ENCODE results near the gene TAX1BP1.

Gene TAX1BP1

GRCh38 chr7:27873981-27874957 is 134.3 kb downstream of the TAX1BP1 start:
- in situ Hi-C loops (cut with HindIII; ENCODE audit: low sequenced_read_pairs): no loop called here

- in situ Hi-C loops (cut with HindIII; ENCODE audit: low sequenced_read_pairs): no loop called here
Observed at GRCh38 chr7:27875061-27875460, 135.1 kb downstream of the TAX1BP1 start.

GRCh38 chr7:27875832-27876231 is 135.9 kb downstream of the TAX1BP1 start:
- in situ Hi-C loops (cut with HindIII; ENCODE audit: low sequenced_read_pairs): no loop called here

- in situ Hi-C loops (cut with HindIII; ENCODE audit: low sequenced_read_pairs): no loop called here
Observed at GRCh38 chr7:27876756-27877155, 136.8 kb downstream of the TAX1BP1 start.
